Stomach (tissue), 9 donors: ENCODE measurements around the gene PLCB3. TPM values are rescaled to one million over a fixed set of nuclear protein-coding genes. Genes with fewer than 3 reads are reported as not detected.
"Not testable (repeated sequence)": the region's sequence is repeated elsewhere in the genome, so short reads cannot be mapped to it uniquely, and the experiment has no call there.

ENCODE experiments used
- DNase-seq, 2 donors: peaks; one replicate each; pipeline versions ENCODE4 v3.0.0 to v3.0.0-alpha.2; 2013 to 2019
- H3K27ac ChIP-seq, 5 donors: fragments of 200-600 bp in 4 of 5; sonication (generic) in 4 of 5; one replicate each; pipeline ENCODE4 v1.5.1; 2013 to 2019; ENCODE audit warnings: mild to moderate bottlenecking in 1 of 5, moderate library complexity in 1 of 5
- H3K27me3 ChIP-seq, 3 donors: fragments of 200-600 bp; sonication (generic); one replicate each; pipeline ENCODE4 v1.5.1; 2017 to 2019; ENCODE audit warnings: mixed run types in 1 of 3
- H3K36me3 ChIP-seq, 4 donors: fragments of 200-600 bp; sonication (generic); 1 replicate in 3 of 4; 2 replicates in 1 of 4; pipeline ENCODE4 v1.5.1; 2016 to 2019
- H3K4me1 ChIP-seq, 4 donors: fragments of 200-600 bp; sonication (generic); one replicate each; pipeline ENCODE4 v1.5.1; 2016 to 2019
- H3K4me3 ChIP-seq, 4 donors: fragments of 200-600 bp; sonication (generic) in 3 of 4; one replicate each; pipeline ENCODE4 v1.5.1; 2016 to 2019; ENCODE audit warnings: mild to moderate bottlenecking in 1 of 4
- H3K9me3 ChIP-seq, 4 donors: fragments of 200-600 bp; sonication (generic); one replicate each; pipeline ENCODE4 v1.5.1; 2016 to 2019
- EP300 ChIP-seq: sonication (generic); formaldehyde crosslinking; IDR thresholded peaks from one replicate; pipeline ENCODE4 v1.6.1; 2017; ENCODE audit warnings: antibody characterized with exemption
- POLR2A ChIP-seq, 4 donors: fragments of 450-650 bp; IDR thresholded peaks; one replicate each; pipeline ENCODE4 v1.6.1; 2016; ENCODE audit warnings: antibody characterized with exemption in 4 of 4, control low read depth in 2 of 4, mild to moderate bottlenecking in 1 of 4, moderate library complexity in 1 of 4
- POLR2AphosphoS5 ChIP-seq, 3 donors: sonication (generic); formaldehyde crosslinking; IDR thresholded peaks; one replicate each; pipeline ENCODE4 v1.6.1; 2016; ENCODE audit warnings: antibody characterized with exemption in 3 of 3
- WGBS, 5 donors: extraction: QIAGEN DNeasy Blood & Tissue Kit in 3 of 5; methylation state at CpG; one replicate each; pipeline versions ENCODE4 v1.1.5 to v1.1.7; 2013 to 2018; 5-methylcytosine and 5-hydroxymethylcytosine counted together
- intact Hi-C: fragments of 100-400 bp; cut with DNase I; formaldehyde crosslinking; loops from one replicate; pipeline ENCODE4 v1.15.1; 2023; ENCODE audit warnings: low total_unique reads
- polyA plus RNA-seq, 3 donors: library from polyadenylated mRNA; stranded (reverse); fragments of 200-250 nt; gene quantifications; one replicate each; pipeline ENCODE4 v1.2.3, GENCODE V29; 2013
- total RNA-seq, 5 donors: library from RNA; depleted of rRNA; stranded (reverse); fragments of >200 nt; gene quantifications; one replicate each; pipeline versions ENCODE4 v1.1.0 to v1.2.3, GENCODE V29; 2014 to 2016
- TF ChIP-seq, protein P1 (sequence below), 7 experiments: fragments of 450-650 bp in 4 of 7; fragments of 200-600 bp in 3 of 7; sonication (generic) in 3 of 7; IDR thresholded peaks; one replicate each; pipeline ENCODE4 v1.5.1; 2016 to 2019; ENCODE audit warnings: antibody characterized with exemption in 7 of 7, control low read depth in 2 of 7, mild to moderate bottlenecking in 1 of 7
- donor health status: healthy with polysubstance abuse.
- donor health status: Bipolar disorder and iron deficiency.
- donor health status: healthy.

PLCB3 gene
- total and polyA plus RNA-seq, 8 donors: 12.2 to 154 (median 16.1) TPM

DNA sequence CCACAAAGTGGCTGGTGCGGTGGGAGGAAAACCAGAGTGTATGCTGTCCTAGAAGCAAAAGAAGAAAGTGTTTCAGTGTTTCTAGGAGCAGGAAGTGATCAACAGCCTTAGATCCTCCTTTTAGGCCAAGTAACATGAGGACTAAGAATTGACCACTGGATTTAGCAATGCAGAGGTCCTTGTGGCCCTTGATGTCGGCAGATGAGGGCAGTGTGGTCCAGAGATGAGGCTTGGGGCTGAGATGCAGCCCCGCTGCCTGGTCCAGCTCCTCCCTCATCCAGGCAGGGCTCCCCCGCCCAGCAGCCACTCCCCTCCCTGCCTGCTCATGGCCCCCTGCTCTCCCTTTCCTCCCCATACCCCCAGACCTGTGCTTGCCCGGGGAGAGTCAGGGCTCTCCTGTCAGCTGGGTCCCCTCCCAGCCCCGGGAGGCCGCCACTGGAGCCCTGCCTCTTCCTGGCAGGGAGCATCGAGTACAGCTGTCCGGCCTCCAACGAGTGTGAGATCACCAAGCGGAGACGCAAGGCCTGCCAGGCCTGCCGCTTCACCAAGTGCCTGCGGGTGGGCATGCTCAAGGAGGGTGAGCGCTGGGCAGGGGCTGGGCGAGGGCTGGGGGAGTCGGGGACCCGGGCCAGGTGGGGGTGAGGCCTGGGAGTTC, 62.3 kb downstream of the PLCB3 start:
- H3K36me3 ChIP-seq: peaks cover 23 to 43% (median 36%) of the 10 kb centered on the region in 4 donors
- no peaks in the 10 kb centered on the region for H3K27me3 ChIP-seq
- peak in 1 of 2 donors; percentile 34 for DNase-seq
- intact Hi-C loops: no loop called here
- H3K4me3 ChIP-seq: peak overlapping the region in 1 of 4 donors; percentile 16
- WGBS, 5 donors: 66 to 77% (median 74%) methylated on average over 13 to 18 of the region's 18 CpGs
- peaks cover 8 to 49% (median 31%) of the 10 kb centered on the region in 4 donors for H3K4me1 ChIP-seq
- TF ChIP-seq POLR2A (IDR thresholded peaks at IDR 0.05): no peak
- TF ChIP-seq POLR2AphosphoS5 (IDR thresholded peaks at IDR 0.05): no peak
- TF ChIP-seq EP300: no peak
- TF ChIP-seq, protein P1, sequence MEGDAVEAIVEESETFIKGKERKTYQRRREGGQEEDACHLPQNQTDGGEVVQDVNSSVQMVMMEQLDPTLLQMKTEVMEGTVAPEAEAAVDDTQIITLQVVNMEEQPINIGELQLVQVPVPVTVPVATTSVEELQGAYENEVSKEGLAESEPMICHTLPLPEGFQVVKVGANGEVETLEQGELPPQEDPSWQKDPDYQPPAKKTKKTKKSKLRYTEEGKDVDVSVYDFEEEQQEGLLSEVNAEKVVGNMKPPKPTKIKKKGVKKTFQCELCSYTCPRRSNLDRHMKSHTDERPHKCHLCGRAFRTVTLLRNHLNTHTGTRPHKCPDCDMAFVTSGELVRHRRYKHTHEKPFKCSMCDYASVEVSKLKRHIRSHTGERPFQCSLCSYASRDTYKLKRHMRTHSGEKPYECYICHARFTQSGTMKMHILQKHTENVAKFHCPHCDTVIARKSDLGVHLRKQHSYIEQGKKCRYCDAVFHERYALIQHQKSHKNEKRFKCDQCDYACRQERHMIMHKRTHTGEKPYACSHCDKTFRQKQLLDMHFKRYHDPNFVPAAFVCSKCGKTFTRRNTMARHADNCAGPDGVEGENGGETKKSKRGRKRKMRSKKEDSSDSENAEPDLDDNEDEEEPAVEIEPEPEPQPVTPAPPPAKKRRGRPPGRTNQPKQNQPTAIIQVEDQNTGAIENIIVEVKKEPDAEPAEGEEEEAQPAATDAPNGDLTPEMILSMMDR (IDR thresholded peaks at IDR 0.05): no peak
- H3K9me3 ChIP-seq: no peaks in the 10 kb centered on the region
- peak overlapping the region; percentile 23 to 80 (median 65) for H3K27ac ChIP-seq

DNA sequence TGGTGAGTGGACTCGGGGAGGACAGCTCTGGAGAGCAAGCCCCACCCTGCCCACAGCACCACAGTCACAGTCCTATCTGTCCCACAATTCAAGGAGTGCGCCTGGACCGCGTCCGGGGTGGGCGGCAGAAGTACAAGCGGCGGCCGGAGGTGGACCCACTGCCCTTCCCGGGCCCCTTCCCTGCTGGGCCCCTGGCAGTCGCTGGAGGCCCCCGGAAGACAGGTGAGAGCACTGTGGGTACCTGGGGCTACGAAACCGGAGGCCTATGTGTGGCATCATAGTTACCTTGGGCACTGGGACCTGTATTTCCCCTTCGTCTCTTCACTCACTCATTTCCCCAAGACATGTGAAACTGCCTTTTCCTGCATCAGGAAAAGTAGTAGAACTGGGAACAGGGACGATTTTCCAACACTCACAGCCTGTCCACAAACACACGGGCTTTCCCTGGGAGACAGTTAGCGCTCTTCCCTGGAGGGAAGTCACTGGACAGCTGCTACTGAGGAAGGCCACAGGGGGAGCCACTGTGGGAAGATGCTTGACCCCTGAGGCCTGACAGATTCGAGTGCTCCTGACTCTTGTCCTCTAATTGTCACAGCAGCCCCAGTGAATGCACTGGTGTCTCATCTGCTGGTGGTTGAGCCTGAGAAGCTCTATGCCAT, 62.9 kb downstream of the PLCB3 start:
- Histone ChIP-seq H3K4me1 (peaks cover 15 to 55% (median 37%) of the 10 kb centered on the region in 4 donors), H3K27me3 (no peaks in the 10 kb centered on the region), H3K9me3 (no peaks in the 10 kb centered on the region), H3K4me3 (peak overlapping the region in 1 of 4 donors; percentile 16), H3K36me3 (peaks cover 23 to 42% (median 35%) of the 10 kb centered on the region in 4 donors), H3K27ac (peak overlapping the region; percentile 23 to 80 (median 65))
- no peak for DNase-seq
- intact Hi-C loops: no loop called here
- 70 to 87% (median 80%) methylated on average over 10 to 19 of the region's 19 CpGs for WGBS, 5 donors
- TF ChIP-seq POLR2AphosphoS5 (IDR thresholded peaks at IDR 0.05) (no peak), POLR2A (IDR thresholded peaks at IDR 0.05) (no peak), EP300 (no peak)
- TF ChIP-seq, protein P1 (IDR thresholded peaks at IDR 0.05): no peak

DNA sequence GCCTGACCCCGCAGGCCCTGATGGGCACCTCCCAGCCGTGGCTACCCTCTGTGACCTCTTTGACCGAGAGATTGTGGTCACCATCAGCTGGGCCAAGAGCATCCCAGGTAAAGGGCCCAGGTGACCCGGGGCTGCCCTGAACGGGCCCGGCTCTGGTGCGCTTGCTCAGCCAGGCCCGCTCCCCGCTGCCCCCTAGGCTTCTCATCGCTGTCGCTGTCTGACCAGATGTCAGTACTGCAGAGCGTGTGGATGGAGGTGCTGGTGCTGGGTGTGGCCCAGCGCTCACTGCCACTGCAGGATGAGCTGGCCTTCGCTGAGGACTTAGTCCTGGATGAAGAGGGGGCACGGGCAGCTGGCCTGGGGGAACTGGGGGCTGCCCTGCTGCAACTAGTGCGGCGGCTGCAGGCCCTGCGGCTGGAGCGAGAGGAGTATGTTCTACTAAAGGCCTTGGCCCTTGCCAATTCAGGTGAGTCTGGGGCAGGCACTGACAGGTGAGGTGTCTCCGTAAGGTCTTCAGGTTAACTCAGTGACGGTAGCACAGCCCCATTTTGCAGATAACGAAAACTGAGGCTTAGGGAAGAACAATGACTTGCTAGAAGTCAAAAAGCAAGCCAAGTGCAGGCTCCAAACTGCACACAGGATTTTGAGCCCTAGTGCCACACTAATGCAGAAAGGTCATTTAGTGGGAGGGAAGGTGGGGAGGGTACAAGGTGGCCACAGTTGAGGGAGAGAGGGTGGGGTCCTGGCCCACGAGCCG, 63.7 kb downstream of the PLCB3 start:
- H3K27ac ChIP-seq: peak overlapping the region in 3 of 5 donors; percentile 65 to 80 (median 72)
- no peaks in the 10 kb centered on the region for H3K9me3 ChIP-seq
- no peak for DNase-seq
- H3K4me1 ChIP-seq: peaks cover 20 to 62% (median 44%) of the 10 kb centered on the region in 4 donors
- TF ChIP-seq POLR2AphosphoS5 (IDR thresholded peaks at IDR 0.05) (no peak), EP300 (no peak), POLR2A (IDR thresholded peaks at IDR 0.05) (no peak)
- TF ChIP-seq, protein P1 (IDR thresholded peaks at IDR 0.05): no peak
- intact Hi-C loops: no loop called here
- H3K27me3 ChIP-seq: no peaks in the 10 kb centered on the region
- peaks cover 23 to 42% (median 35%) of the 10 kb centered on the region in 4 donors for H3K36me3 ChIP-seq
- 80 to 85% (median 84%) methylated on average over 14 to 24 of the region's 24 CpGs for WGBS, 5 donors
- no peak overlapping the region for H3K4me3 ChIP-seq

DNA sequence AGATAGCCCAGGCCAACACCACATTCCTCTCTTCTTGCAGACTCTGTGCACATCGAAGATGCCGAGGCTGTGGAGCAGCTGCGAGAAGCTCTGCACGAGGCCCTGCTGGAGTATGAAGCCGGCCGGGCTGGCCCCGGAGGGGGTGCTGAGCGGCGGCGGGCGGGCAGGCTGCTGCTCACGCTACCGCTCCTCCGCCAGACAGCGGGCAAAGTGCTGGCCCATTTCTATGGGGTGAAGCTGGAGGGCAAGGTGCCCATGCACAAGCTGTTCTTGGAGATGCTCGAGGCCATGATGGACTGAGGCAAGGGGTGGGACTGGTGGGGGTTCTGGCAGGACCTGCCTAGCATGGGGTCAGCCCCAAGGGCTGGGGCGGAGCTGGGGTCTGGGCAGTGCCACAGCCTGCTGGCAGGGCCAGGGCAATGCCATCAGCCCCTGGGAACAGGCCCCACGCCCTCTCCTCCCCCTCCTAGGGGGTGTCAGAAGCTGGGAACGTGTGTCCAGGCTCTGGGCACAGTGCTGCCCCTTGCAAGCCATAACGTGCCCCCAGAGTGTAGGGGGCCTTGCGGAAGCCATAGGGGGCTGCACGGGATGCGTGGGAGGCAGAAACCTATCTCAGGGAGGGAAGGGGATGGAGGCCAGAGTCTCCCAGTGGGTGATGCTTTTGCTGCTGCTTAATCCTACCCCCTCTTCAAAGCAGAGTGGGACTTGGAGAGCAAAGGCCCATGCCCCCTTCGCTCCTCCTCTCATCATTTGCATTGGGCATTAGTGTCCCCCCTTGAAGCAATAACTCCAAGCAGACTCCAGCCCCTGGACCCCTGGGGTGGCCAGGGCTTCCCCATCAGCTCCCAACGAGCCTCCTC, 64.6 kb downstream of the PLCB3 start:
- Histone ChIP-seq H3K36me3 (peaks cover 23 to 45% (median 40%) of the 10 kb centered on the region in 4 donors), H3K27ac (peak overlapping the region; percentile 10 to 99 (median 95)), H3K4me1 (peaks cover 20 to 66% (median 51%) of the 10 kb centered on the region in 4 donors), H3K4me3 (peak overlapping the region in 2 of 4 donors; percentile 69 to 81)
- intact Hi-C loops, H3K27me3 ChIP-seq, H3K9me3 ChIP-seq, DNase-seq: not testable (repeated sequence)
- 67 to 78% (median 76%) methylated on average over 16 to 25 of the region's 25 CpGs for WGBS, 5 donors
